OCI-LY1 (cell line): ENCODE data around the gene NAV3.

ENCODE experiments used
- H2AFZ ChIP-seq: fragments of 200-600 bp; sonication (generic), shearing (Covaris generic); 2 replicates; pipeline ENCODE4 v1.6.0; 2014; ENCODE audit warnings: antibody characterized with exemption, mild to moderate bottlenecking, low read length
- H3F3A ChIP-seq: fragments of 200-600 bp; sonication (generic), shearing (Covaris generic); 2 replicates; pipeline ENCODE4 v1.6.0; 2014; ENCODE audit warnings: mild to moderate bottlenecking, antibody characterized with exemption, low read length, moderate library complexity; ENCODE audit not compliant: insufficient read depth
- H3K27ac ChIP-seq: fragments of 200-600 bp; sonication (generic); 2 replicates; pipeline ENCODE4 v1.5.1; 2014; ENCODE audit warnings: low read length, mixed run types, mild to moderate bottlenecking, low read depth; ENCODE audit not compliant: poor library complexity, severe bottlenecking
- H3K27me3 ChIP-seq: fragments of 200-600 bp; sonication (generic); 2 replicates; pipeline ENCODE4 v1.6.0; 2014; ENCODE audit warnings: antibody characterized with exemption, mild to moderate bottlenecking, low read length, moderate library complexity; ENCODE audit not compliant: insufficient read depth
- H3K36me3 ChIP-seq: fragments of 200-600 bp; sonication (generic); 2 replicates; pipeline ENCODE4 v1.6.1; 2014; ENCODE audit warnings: mild to moderate bottlenecking, antibody characterized with exemption, low read length, moderate library complexity, mixed read lengths; ENCODE audit not compliant: insufficient read depth
- H3K4me1 ChIP-seq: fragments of 200-600 bp; sonication (generic); 2 replicates; pipeline ENCODE4 v1.5.1; 2014; ENCODE audit warnings: mild to moderate bottlenecking, low read length, moderate library complexity; ENCODE audit not compliant: insufficient read depth, severe bottlenecking
- H3K4me2 ChIP-seq: fragments of 200-600 bp; sonication (generic), shearing (Covaris generic); 2 replicates; pipeline ENCODE4 v1.6.1; 2014; ENCODE audit warnings: low read length
- H3K4me3 ChIP-seq: fragments of 200-600 bp; sonication (generic); 2 replicates; pipeline ENCODE4 v1.5.1; 2014; ENCODE audit warnings: low read length, low read depth, mild to moderate bottlenecking, mixed read lengths; ENCODE audit not compliant: poor library complexity, severe bottlenecking
- H3K79me2 ChIP-seq: fragments of 200-600 bp; shearing (Covaris generic); 2 replicates; pipeline ENCODE4 v1.6.1; 2016; ENCODE audit warnings: mixed run types, low read length, mixed read lengths; ENCODE audit not compliant: insufficient read depth
- H3K9ac ChIP-seq: fragments of 200-600 bp; sonication (generic), shearing (Covaris generic); 2 replicates; pipeline ENCODE4 v1.6.1; 2014; ENCODE audit warnings: mild to moderate bottlenecking, low read length, mixed read lengths
- H3K9me2 ChIP-seq: fragments of 200-600 bp; sonication (generic), shearing (Covaris generic); 2 replicates; pipeline ENCODE4 v1.6.1; 2014; ENCODE audit warnings: low read depth, mild to moderate bottlenecking, low read length, mixed read lengths
- H3K9me3 ChIP-seq: fragments of 200-600 bp; shearing (Covaris generic); 2 replicates; pipeline ENCODE4 v1.6.1; 2014; ENCODE audit warnings: low read length, mixed read lengths
- H4K20me1 ChIP-seq: fragments of 200-600 bp; sonication (generic), shearing (Covaris generic); 2 replicates; pipeline ENCODE4 v1.6.0; 2016; ENCODE audit warnings: mild to moderate bottlenecking, low read length; ENCODE audit not compliant: insufficient read depth
- CTCF ChIP-seq: fragments of 200-600 bp; sonication (generic), shearing (Covaris generic); IDR thresholded peaks from 2 replicates; pipeline ENCODE4 v1.5.1; 2017; ENCODE audit warnings: mild to moderate bottlenecking, antibody characterized with exemption, low read length, moderate library complexity, mixed read lengths
- EZH2 ChIP-seq: fragments of 200-600 bp; sonication (generic), shearing (Covaris generic); IDR thresholded peaks from 2 replicates; pipeline ENCODE4 v1.8.0; 2017; ENCODE audit warnings: borderline replicate concordance, mixed run types, mild to moderate bottlenecking, antibody characterized with exemption, low read length, moderate library complexity, mixed read lengths

The NAV3 gene

GRCh38 chr12:78088391-78088832 is 257.7 kb downstream of the NAV3 start:
- no peaks in the 10 kb centered on the region for H3K9me3 ChIP-seq
- no peaks in the 10 kb centered on the region for H4K20me1 ChIP-seq
- no peaks in the 10 kb centered on the region for H3K79me2 ChIP-seq
- no peak overlapping the region for H3K27ac ChIP-seq
- H3K27me3 ChIP-seq, result no peaks in the 10 kb centered on the region
- no peak overlapping the region for H3K9ac ChIP-seq
- TF ChIP-seq CTCF, result no peak
- TF ChIP-seq EZH2, result no peak
- H3K4me3 ChIP-seq, result no peak overlapping the region
- no peaks in the 10 kb centered on the region for H3K4me1 ChIP-seq
- no peaks in the 10 kb centered on the region for H3K36me3 ChIP-seq
- no peak overlapping the region for H2AFZ ChIP-seq
- no peaks in the 10 kb centered on the region for H3F3A ChIP-seq
- H3K4me2 ChIP-seq, result no peak overlapping the region
- no peaks in the 10 kb centered on the region for H3K9me2 ChIP-seq

GRCh38 chr12:78090266-78090665 is 259.6 kb downstream of the NAV3 start:
- H3K36me3 ChIP-seq, result no peaks in the 10 kb centered on the region

GRCh38 chr12:78095623-78096022 is 264.9 kb downstream of the NAV3 start:
- no peak overlapping the region for H3K9ac ChIP-seq
- TF ChIP-seq CTCF (no peak), EZH2 (no peak)
- H3K4me3 ChIP-seq, result no peak overlapping the region
- no peaks in the 10 kb centered on the region for H3K27me3 ChIP-seq
- H3K9me2 ChIP-seq, result no peaks in the 10 kb centered on the region
- no peaks in the 10 kb centered on the region for H3K79me2 ChIP-seq
- H3K4me1 ChIP-seq, result no peaks in the 10 kb centered on the region
- no peaks in the 10 kb centered on the region for H3F3A ChIP-seq
- no peak overlapping the region for H2AFZ ChIP-seq
- no peaks in the 10 kb centered on the region for H3K9me3 ChIP-seq
- no peaks in the 10 kb centered on the region for H4K20me1 ChIP-seq
- H3K4me2 ChIP-seq, result no peak overlapping the region
- H3K27ac ChIP-seq, result no peak overlapping the region
- no peaks in the 10 kb centered on the region for H3K36me3 ChIP-seq

More at GRCh38 chr12:78090266-78090665, 259.6 kb downstream of the NAV3 start:
- Histone ChIP-seq H3K4me1 (no peaks in the 10 kb centered on the region), H3K9me3 (no peaks in the 10 kb centered on the region), H3K4me2 (no peak overlapping the region), H3K9me2 (no peaks in the 10 kb centered on the region), H3K4me3 (no peak overlapping the region), H3F3A (no peaks in the 10 kb centered on the region), H4K20me1 (no peaks in the 10 kb centered on the region), H3K27ac (no peak overlapping the region), H3K27me3 (no peaks in the 10 kb centered on the region), H3K79me2 (no peaks in the 10 kb centered on the region), H2AFZ (no peak overlapping the region), H3K9ac (no peak overlapping the region)
- no peak for TF ChIP-seq CTCF
- TF ChIP-seq EZH2, result no peak
